Globus pallidus (tissue), 1 donor: ENCODE data around the gene CSMD2.

Source experiments
- DNase-seq: peaks from one replicate; pipeline ENCODE4 v3.0.0-alpha.2; 2015; ENCODE audit warnings: low spot score

CSMD2 gene

GRCh38 chr1:33713058-33713877 lies 451.8 kb downstream of the CSMD2 start:
- DNase-seq = no peak

DNA sequence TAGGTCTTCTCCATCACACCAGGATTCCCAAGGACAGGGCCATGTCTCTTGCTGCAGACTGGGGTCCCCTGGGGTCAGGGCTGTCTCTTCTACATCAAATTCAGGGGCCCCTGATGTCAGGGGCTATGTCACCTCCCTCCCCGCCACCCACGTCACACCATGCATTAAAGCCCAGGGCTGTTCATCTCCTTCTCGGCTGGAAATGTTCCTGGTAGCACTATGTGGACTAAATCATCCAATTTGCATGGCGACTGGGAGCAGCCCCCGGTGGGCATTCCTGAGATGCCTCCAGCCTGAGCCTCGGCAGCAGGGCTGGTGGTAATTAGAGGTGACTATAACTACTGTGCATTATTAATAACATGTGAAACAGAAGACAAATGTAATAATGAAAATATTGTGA lies 452.8 kb downstream of the CSMD2 start:
- no peak for DNase-seq

GRCh38 chr1:33711511-33711910 lies 453.5 kb downstream of the CSMD2 start:
- DNase-seq = no peak

GRCh38 chr1:33710967-33711366 lies 454.1 kb downstream of the CSMD2 start:
- no peak for DNase-seq

- DNase-seq = no peak
These were observed 455.0 kb downstream of the CSMD2 start for GRCh38 chr1:33709783-33710718.

DNA sequence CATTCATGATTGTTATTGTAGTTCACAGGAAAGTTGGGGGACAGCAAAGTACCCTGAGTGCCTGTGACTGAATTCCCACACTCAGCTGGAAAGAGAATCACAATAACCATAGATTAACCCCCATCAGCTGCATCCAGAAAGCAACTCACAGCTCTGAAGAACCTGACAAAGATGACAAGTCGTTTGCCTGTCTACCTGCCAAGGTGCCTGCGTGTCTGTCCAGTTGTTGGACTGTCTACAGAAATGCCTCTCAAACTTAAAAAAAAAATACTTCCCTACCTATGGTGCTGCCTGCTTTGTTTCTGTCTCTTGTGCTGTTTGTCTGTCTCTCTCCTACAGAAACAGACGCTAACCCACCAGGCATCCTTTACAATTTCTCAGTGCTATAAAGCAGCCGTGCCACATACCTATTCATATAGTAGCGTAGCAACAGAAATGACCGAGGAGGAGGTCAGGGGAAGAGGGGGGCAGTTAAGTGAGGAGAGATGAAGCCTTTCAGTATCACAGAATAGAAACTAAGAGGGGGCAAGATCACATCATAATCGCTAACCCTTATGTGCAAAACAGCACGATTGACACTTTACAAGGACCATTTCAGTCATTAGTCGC lies 455.8 kb downstream of the CSMD2 start:
- no peak for DNase-seq

- no peak for DNase-seq
These were observed 458.3 kb downstream of the CSMD2 start for GRCh38 chr1:33706634-33707255.

- no peak for DNase-seq
These were observed 461.6 kb downstream of the CSMD2 start for GRCh38 chr1:33703464-33703863.

- no peak for DNase-seq
These were observed 466.5 kb downstream of the CSMD2 start for GRCh38 chr1:33698361-33699035.

- DNase-seq = no peak
These were observed 467.2 kb downstream of the CSMD2 start for GRCh38 chr1:33697816-33698215.

DNA sequence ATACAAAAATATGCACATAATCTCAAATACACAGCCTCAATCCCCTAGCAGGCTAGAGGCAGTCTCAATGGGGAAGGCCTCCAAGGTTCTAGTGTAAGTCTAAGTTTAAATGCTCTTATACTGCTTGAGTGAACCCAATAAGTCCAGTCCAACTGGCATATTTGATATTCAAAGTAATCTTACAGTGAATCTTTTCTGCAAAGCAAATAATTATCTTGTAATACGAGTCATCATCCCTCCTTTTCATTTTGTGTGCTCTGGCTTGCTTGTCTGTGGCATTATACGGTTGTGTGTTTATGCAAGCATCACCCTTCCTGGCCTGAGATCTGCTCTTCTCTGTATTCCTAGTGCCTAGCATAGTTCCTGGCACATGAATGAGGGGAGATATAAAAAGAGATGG lies 468.1 kb downstream of the CSMD2 start:
- no peak for DNase-seq

- no peak for DNase-seq
These were observed 468.7 kb downstream of the CSMD2 start for GRCh38 chr1:33696311-33696710.

DNA sequence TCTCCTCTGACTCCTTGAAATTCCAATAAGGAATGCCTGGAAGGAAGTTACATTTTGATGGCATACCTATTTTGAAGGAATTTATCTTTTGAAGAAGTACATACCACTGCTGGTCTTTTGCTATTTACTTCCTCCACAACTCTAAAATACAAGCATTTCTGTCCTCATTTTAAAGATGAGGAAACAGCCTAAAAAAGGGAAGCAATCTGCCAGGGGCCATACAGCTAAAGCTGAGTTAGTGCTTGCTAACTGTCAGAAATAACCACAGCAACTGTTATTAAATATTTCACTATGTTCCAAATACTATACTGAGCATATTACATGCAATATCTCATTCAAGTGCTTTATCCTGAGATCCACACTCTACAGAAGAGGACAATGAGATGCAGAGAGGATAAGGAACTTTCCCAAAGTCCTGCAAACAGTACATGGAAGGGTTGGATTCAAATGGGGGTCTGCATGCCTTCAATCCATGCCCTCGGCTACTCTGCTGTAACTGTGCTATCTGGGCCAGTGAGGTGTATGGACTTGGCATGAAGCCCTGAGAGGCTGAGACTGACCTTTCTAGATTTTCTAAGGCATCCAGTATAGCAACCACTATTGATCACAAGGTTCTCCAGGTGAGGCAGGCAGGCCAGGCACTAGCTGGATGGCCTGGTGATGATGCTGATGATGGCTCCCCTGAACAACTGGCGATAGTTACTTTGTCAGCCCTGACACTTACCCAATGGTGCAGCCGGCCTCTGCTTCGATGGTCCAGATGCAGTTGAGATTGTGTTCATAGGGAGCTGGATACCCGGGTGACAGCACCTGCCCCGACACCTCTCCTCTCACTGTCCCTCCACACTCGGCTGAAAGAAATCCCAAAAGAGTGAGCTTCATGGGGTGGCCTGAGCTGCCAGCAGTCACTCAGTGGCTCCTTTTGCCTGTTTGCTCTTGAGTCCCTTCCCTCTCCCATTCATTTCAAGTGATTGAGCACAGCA lies 472.5 kb downstream of the CSMD2 start:
- DNase-seq = no peak

DNA sequence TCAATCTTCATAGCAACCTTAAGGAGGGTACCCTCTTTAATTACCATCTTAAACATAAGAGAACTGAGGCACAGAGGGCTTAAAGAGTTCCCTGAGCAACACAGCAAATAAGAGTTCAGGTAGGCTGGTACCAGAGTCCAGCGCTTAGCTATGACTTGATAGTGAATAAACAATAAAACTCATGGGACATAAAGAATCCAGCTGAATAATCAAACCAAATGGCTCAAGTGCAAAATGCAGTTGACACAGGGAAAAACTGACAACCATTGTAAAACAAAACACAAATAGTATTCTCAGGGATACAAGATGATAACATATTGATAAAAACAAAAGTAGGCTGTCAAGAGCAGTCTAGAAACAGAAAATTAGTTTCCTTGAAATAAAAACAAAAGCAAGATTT lies 478.0 kb downstream of the CSMD2 start:
- no peak for DNase-seq

GRCh38 chr1:33686551-33686950 lies 478.5 kb downstream of the CSMD2 start:
- no peak for DNase-seq

GRCh38 chr1:33685256-33685655 lies 479.8 kb downstream of the CSMD2 start:
- DNase-seq = no peak

DNA sequence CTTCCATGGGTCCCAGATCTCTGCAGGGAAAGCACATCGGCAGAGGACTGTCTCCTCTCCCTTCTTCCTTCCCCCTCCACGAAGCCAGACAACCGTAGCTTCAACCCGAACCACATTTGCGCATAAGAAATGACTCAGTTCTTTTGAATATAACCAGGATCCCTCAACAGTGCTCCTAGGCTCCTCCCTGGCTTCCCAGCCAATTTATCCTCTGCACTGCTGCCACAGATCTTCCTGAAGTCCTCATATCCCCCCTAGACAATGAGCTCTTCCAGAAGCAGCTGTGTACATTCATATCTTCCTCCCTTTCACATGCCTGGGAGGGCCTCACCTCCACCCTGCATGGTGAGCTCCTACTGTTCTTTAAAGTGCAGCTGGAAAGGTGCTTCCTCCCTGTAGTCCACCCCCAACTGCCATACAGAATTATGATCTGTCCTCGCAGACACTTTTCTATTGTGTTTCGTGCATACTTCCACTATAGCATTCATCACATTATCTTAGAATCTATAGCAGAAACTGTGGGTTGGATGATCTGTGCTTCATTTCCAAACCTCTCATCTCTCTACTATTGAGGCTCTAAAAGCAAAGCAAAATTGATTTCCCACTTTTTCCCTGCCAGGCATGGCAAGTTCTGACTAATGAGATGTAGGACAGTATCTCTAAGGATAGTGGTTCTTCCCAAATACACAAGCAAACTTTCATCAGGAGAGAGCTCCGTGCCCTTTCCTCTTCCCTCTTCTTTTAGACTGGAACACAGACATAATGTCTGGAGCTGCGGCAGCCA lies 480.4 kb downstream of the CSMD2 start:
- no peak for DNase-seq

DNA sequence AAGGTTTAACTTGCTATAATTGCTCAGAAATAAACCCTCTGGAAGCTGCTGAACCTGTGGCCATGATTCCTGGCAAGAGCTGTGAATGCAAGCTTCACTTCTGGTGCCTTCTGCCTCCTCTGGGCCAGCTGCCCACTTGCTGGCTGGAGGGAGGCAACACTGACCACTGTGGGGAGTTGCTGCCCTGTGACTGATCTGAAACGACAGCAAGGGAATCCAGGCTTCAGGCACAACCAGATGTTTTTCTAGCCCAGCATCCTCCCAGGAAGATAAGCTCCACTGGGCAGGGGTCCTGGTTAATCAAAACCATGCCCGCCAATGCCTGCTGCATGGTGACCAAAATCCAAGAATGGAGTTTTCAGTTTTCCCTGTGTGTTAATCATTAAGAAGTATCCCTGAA lies 481.1 kb downstream of the CSMD2 start:
- DNase-seq = peak; percentile 57

DNA sequence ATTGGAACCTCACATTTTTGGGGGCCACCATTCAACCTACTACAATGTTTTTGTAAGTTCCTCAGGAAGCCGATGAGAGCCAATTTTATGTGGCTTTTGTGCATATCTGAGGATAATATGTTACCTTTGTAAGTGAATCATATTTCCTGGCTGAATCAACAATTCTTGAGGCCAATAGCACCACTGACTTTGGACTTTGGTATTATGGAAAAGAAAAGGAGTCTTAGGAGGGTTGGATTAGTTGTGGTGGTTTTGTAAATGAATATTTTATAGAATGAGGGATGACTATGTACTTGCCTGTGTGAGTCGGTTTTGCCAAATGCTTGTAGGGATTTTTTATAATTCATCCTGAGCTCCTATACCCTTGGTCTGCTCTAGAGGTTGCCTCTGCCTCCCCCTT lies 482.7 kb downstream of the CSMD2 start:
- DNase-seq = no peak
